ENCODE data around the gene ATP2B2. TPM values are rescaled to one million over a fixed set of nuclear protein-coding genes. Genes with fewer than 3 reads are reported as not detected.

ATP2B2 gene
- total RNA-seq, 1 donor from 2014 or later = not detected

DNA sequence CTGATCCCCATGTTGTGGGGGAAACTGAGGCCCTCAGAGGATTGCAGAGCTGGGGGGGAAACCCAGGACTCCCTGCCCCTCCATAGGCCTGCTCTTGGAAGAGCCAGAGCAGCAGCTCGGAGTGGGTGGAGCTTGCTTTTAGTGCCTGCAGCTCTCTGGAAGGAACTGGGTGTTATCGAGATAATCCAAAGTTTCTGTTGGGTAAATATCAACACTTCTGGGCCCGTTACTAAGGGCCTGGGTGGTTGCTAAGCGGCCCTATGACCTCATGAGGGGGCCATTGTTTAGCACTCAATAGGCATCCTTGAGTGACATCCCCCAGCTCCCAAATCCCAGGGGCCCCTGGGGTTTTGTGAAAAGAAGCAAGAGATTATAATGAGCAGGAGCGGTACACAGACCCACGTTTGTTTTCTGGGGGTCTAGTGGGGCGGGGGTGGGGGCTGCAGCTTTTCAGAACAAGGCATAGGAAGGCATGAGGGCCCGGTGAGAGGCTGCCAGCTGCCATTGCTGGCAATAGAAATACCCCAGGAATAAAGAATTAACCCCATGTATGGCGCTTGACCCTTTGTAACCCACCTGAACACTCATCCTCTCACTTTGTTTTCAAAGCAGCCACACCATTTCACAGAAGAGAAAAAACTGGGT lies 48.3 kb upstream of the ATP2B2 start:
- H3K36me3 ChIP-seq = no peaks in the 10 kb centered on the region
- peaks cover 71% of the 10 kb centered on the region for H3K4me1 ChIP-seq
- DNase-seq (ENCODE audit: low spot score) = peak; percentile 97
- Mint-ChIP-seq H3K4me1 (peaks cover 83% of the 10 kb centered on the region), H3K4me3 (peak overlapping the region; percentile 46), H3K27ac (peak overlapping the region; percentile 99), H3K9me3 (peaks cover 3% of the 10 kb centered on the region), H3K36me3 (peaks cover 2% of the 10 kb centered on the region), H3K27me3 (ENCODE audit: insufficient read depth, low read depth) (peaks cover 13% of the 10 kb centered on the region)
- no peak for TF ChIP-seq EZH2 (IDR thresholded peaks at IDR 0.05)
- no peak for TF ChIP-seq EZH2phosphoT487 (IDR thresholded peaks at IDR 0.05)
- TF ChIP-seq, protein P1, sequence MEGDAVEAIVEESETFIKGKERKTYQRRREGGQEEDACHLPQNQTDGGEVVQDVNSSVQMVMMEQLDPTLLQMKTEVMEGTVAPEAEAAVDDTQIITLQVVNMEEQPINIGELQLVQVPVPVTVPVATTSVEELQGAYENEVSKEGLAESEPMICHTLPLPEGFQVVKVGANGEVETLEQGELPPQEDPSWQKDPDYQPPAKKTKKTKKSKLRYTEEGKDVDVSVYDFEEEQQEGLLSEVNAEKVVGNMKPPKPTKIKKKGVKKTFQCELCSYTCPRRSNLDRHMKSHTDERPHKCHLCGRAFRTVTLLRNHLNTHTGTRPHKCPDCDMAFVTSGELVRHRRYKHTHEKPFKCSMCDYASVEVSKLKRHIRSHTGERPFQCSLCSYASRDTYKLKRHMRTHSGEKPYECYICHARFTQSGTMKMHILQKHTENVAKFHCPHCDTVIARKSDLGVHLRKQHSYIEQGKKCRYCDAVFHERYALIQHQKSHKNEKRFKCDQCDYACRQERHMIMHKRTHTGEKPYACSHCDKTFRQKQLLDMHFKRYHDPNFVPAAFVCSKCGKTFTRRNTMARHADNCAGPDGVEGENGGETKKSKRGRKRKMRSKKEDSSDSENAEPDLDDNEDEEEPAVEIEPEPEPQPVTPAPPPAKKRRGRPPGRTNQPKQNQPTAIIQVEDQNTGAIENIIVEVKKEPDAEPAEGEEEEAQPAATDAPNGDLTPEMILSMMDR (IDR thresholded peaks at IDR 0.05) = no peak
- H3K9ac ChIP-seq = no peak overlapping the region
- H3K27ac ChIP-seq = peak overlapping the region; percentile 92
- peak overlapping the region; percentile 6 for H3K4me3 ChIP-seq
- H3F3A ChIP-seq (ENCODE audit: low read depth) = peaks cover 26% of the 10 kb centered on the region
- no peak overlapping the region for H2AFZ ChIP-seq (replicated peaks)
- H3K4me2 ChIP-seq = peak overlapping the region; percentile 59
- no peaks in the 10 kb centered on the region for H3K79me2 ChIP-seq (ENCODE audit: low read depth)
- no peaks in the 10 kb centered on the region for H4K20me1 ChIP-seq (ENCODE audit: low read depth)
- H3K27me3 ChIP-seq = no peaks in the 10 kb centered on the region
- no peaks in the 10 kb centered on the region for H3K9me3 ChIP-seq (ENCODE audit: low read depth)

DNA sequence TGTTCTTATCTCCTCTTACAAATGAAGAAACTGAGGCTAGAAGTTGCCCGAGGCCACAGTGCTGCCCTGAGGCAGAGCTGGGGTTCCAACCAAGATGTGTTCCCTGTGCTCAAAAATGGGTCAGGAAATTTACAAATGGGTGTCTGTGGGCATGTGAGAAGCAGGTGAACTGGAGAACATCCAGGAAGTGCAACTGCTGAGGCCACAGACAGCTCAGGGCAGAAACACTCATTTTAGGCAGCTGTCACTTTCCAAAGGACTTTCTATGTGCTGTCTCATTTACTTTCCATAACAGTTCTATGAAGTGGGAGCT lies 47.2 kb upstream of the ATP2B2 start:
- TF ChIP-seq EZH2 (IDR thresholded peaks at IDR 0.05) (no peak), EZH2phosphoT487 (IDR thresholded peaks at IDR 0.05) (no peak)
- TF ChIP-seq, protein P1 (IDR thresholded peaks at IDR 0.05) = no peak

DNA sequence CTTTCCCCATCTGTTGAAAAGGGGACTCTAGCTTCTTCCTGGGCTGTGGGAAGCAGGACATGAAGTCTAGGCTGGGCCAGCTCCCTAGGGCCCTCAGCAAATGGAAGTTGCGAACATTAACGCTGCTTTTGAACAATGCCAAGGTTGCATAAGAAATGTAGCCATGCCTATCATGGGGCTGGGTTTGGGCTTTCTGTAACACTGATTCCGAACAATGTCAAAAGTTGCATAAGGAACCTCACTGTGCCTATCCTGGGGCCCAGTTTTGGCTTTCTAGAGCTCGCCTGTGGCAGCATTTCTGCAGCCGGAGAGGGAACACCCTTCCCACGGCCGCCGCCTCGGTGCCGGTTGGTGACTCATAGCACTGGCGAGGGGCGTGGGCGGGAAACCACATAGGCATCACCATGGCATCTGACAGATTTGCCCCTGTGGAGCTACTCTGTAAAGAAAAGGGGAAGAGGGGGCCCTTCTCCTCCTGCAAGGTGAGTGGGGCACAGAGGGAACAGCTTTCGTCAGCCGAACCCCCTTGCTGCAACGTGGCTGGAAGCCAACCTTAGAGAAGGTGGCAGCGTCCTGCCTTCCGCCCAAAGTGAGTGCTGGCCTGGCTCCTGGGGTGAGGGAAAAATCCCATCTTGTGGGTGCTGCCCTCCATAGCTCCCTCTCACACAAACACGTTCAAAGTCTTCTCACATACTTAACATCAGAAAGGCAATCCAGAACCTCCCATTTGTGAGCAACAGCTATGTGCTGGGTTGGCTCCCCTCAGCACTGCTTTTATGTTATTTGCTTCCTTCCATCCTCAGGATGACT lies 46.6 kb upstream of the ATP2B2 start:
- peaks cover 90% of the 10 kb centered on the region for H3K4me1 Mint-ChIP-seq
- Histone ChIP-seq H3K36me3 (no peaks in the 10 kb centered on the region), H3K4me2 (no peak overlapping the region), H3K9me3 (ENCODE audit: low read depth) (no peaks in the 10 kb centered on the region), H3K4me1 (peaks cover 67% of the 10 kb centered on the region), H2AFZ (replicated peaks) (no peak overlapping the region), H3K27ac (no peak overlapping the region), H4K20me1 (ENCODE audit: low read depth) (no peaks in the 10 kb centered on the region), H3K4me3 (no peak overlapping the region), H3K27me3 (no peaks in the 10 kb centered on the region), H3K9ac (no peak overlapping the region), H3F3A (ENCODE audit: low read depth) (peaks cover 26% of the 10 kb centered on the region), H3K79me2 (ENCODE audit: low read depth) (no peaks in the 10 kb centered on the region)
- H3K27ac Mint-ChIP-seq = peak overlapping the region; percentile 99
- no peak for TF ChIP-seq EZH2phosphoT487 (IDR thresholded peaks at IDR 0.05)
- TF ChIP-seq, protein P1 (IDR thresholded peaks at IDR 0.05) = no peak
- no peak for TF ChIP-seq EZH2 (IDR thresholded peaks at IDR 0.05)
- H3K4me3 Mint-ChIP-seq = peak overlapping the region; percentile 43
- H3K9me3 Mint-ChIP-seq = peaks cover 3% of the 10 kb centered on the region
- H3K36me3 Mint-ChIP-seq = peaks cover 4% of the 10 kb centered on the region
- no peak for DNase-seq (ENCODE audit: low spot score)
- peaks cover 19% of the 10 kb centered on the region for H3K27me3 Mint-ChIP-seq (ENCODE audit: insufficient read depth, low read depth)

More for the DNA sequence above, 47.2 kb upstream of the ATP2B2 start:
- peaks cover 71% of the 10 kb centered on the region for H3K4me1 ChIP-seq
- no peaks in the 10 kb centered on the region for H3K36me3 ChIP-seq
- Mint-ChIP-seq H3K4me3 (peak overlapping the region; percentile 43), H3K27me3 (ENCODE audit: insufficient read depth, low read depth) (peaks cover 21% of the 10 kb centered on the region), H3K27ac (peak overlapping the region; percentile 99), H3K36me3 (peaks cover 4% of the 10 kb centered on the region), H3K9me3 (peaks cover 3% of the 10 kb centered on the region), H3K4me1 (peaks cover 90% of the 10 kb centered on the region)
- H4K20me1 ChIP-seq (ENCODE audit: low read depth) = no peaks in the 10 kb centered on the region
- DNase-seq (ENCODE audit: low spot score) = no peak
- no peaks in the 10 kb centered on the region for H3K79me2 ChIP-seq (ENCODE audit: low read depth)
- no peaks in the 10 kb centered on the region for H3K9me3 ChIP-seq (ENCODE audit: low read depth)
- H2AFZ ChIP-seq (replicated peaks) = no peak overlapping the region
- H3K4me2 ChIP-seq = no peak overlapping the region
- H3K9ac ChIP-seq = no peak overlapping the region
- H3K4me3 ChIP-seq = no peak overlapping the region
- H3K27me3 ChIP-seq = no peaks in the 10 kb centered on the region
- no peak overlapping the region for H3K27ac ChIP-seq
- H3F3A ChIP-seq (ENCODE audit: low read depth) = peaks cover 26% of the 10 kb centered on the region
